HEK293 (cell line): ENCODE data around the gene BCS1L.

Experiments used
- ELK4 ChIP-seq: IDR thresholded peaks from 2 replicates; pipeline ENCODE4 v1.6.1; 2011; ENCODE audit warnings: mild to moderate bottlenecking, low read depth, low read length, borderline replicate concordance
- GLIS1 ChIP-seq: fragments of 450-650 bp; formaldehyde crosslinking; IDR thresholded peaks from 2 replicates; pipeline ENCODE4 v1.5.1; 2016; ENCODE audit warnings: missing biosample characterization, missing genetic modification characterization
- HOXA7 ChIP-seq: sonication (generic); formaldehyde crosslinking; IDR thresholded peaks from 2 replicates; pipeline ENCODE4 v1.8.1; 2022; ENCODE audit warnings: missing genetic modification reagents, borderline replicate concordance
- KLF17 ChIP-seq: fragments of 450-650 bp; formaldehyde crosslinking; IDR thresholded peaks from 2 replicates; pipeline ENCODE4 v1.5.1; 2016; ENCODE audit warnings: missing biosample characterization, missing genetic modification characterization
- KLF7 ChIP-seq: fragments of 450-650 bp; formaldehyde crosslinking; IDR thresholded peaks from 2 replicates; pipeline ENCODE4 v1.5.1; 2016; ENCODE audit warnings: missing biosample characterization, missing genetic modification characterization, borderline replicate concordance
- REPIN1 ChIP-seq: fragments of 450-650 bp; formaldehyde crosslinking; IDR thresholded peaks from 2 replicates; pipeline ENCODE4 v1.5.1; 2017; ENCODE audit warnings: missing biosample characterization, missing genetic modification characterization, low read depth
- ZBTB1 ChIP-seq: fragments of 450-650 bp; formaldehyde crosslinking; IDR thresholded peaks from 2 replicates; pipeline ENCODE4 v1.5.1; 2016; ENCODE audit warnings: missing biosample characterization, missing genetic modification characterization
- ZBTB10 ChIP-seq: fragments of 450-650 bp; formaldehyde crosslinking; IDR thresholded peaks from 2 replicates; pipeline ENCODE4 v1.5.1; 2016; ENCODE audit warnings: missing biosample characterization, missing genetic modification characterization
- ZBTB11 ChIP-seq: fragments of 450-650 bp; formaldehyde crosslinking; conservative IDR thresholded peaks from 2 replicates; pipeline ENCODE4 v1.5.1; 2016; ENCODE audit warnings: low read depth, missing biosample characterization, missing genetic modification characterization
- ZBTB17 ChIP-seq: fragments of 450-650 bp; formaldehyde crosslinking; IDR thresholded peaks from 2 replicates; pipeline ENCODE4 v1.5.1; 2016; ENCODE audit warnings: missing biosample characterization, missing genetic modification characterization
- ZBTB26 ChIP-seq: fragments of 450-650 bp; formaldehyde crosslinking; optimal IDR thresholded peaks from 2 replicates; pipeline ENCODE3; 2016; ENCODE audit warnings: missing biosample characterization, mild to moderate bottlenecking, missing genetic modification characterization
- ZBTB6 ChIP-seq: fragments of 450-650 bp; formaldehyde crosslinking; IDR thresholded peaks from 2 replicates; pipeline ENCODE4 v1.5.1; 2017; ENCODE audit warnings: missing biosample characterization, missing genetic modification characterization
- ZFHX2 ChIP-seq: fragments of 450-650 bp; formaldehyde crosslinking; conservative IDR thresholded peaks from 2 replicates; pipeline ENCODE4 v1.5.1; 2016; ENCODE audit warnings: missing biosample characterization, missing genetic modification characterization
- ZNF121 ChIP-seq: fragments of 450-650 bp; formaldehyde crosslinking; IDR thresholded peaks from 2 replicates; pipeline ENCODE4 v1.5.1; 2016; ENCODE audit warnings: missing biosample characterization, missing genetic modification characterization
- ZNF311 ChIP-seq: fragments of 450-650 bp; formaldehyde crosslinking; IDR thresholded peaks from 2 replicates; pipeline ENCODE4 v1.5.1; 2017; ENCODE audit warnings: missing biosample characterization, missing genetic modification characterization, borderline replicate concordance
- ZNF394 ChIP-seq: fragments of 450-650 bp; formaldehyde crosslinking; IDR thresholded peaks from 2 replicates; pipeline ENCODE4 v1.5.1; 2016; ENCODE audit warnings: missing biosample characterization, missing genetic modification characterization, mild to moderate bottlenecking, moderate library complexity, borderline replicate concordance
- ZNF518A ChIP-seq: fragments of 450-650 bp; formaldehyde crosslinking; conservative IDR thresholded peaks from 2 replicates; pipeline ENCODE4 v1.5.1; 2016; ENCODE audit warnings: low read depth, missing biosample characterization, missing genetic modification characterization
- ZNF585B ChIP-seq: fragments of 450-650 bp; formaldehyde crosslinking; IDR thresholded peaks from 2 replicates; pipeline ENCODE4 v1.5.1; 2016; ENCODE audit warnings: missing biosample characterization, missing genetic modification characterization
- ZNF747 ChIP-seq: fragments of 450-650 bp; formaldehyde crosslinking; IDR thresholded peaks from 2 replicates; pipeline ENCODE4 v1.5.1; 2016; ENCODE audit warnings: missing biosample characterization, missing genetic modification characterization
- ZNF76 ChIP-seq: fragments of 450-650 bp; formaldehyde crosslinking; IDR thresholded peaks from 2 replicates; pipeline ENCODE4; 2016; ENCODE audit warnings: low read depth, missing biosample characterization, missing genetic modification characterization, borderline replicate concordance
- ZNF843 ChIP-seq: fragments of 450-650 bp; formaldehyde crosslinking; IDR thresholded peaks from 2 replicates; pipeline ENCODE4 v1.5.1; 2016; ENCODE audit warnings: missing biosample characterization, missing genetic modification characterization
- ZXDB ChIP-seq: fragments of 450-650 bp; formaldehyde crosslinking; IDR thresholded peaks from 2 replicates; pipeline ENCODE4 v1.5.1; 2016; ENCODE audit warnings: missing biosample characterization, missing genetic modification characterization

The BCS1L gene

GRCh38 chr2:218659258-218659987 is at the start of gene BCS1L, which contains the start of gene ZNF142 (continued):
- TF ChIP-seq ZNF518A (tag by site-specific recombination), result 0 out of 2 replicates have a peak, but pooled peaks have one; percentile 28
- TF ChIP-seq ZBTB11 (tag by site-specific recombination), result peak; percentile 44; the same call in 1 of the 2 replicates
- peak; percentile 38 for TF ChIP-seq ZBTB26
- TF ChIP-seq ZNF311 (tag by site-specific recombination), result no peak
- TF ChIP-seq ZNF747 (tag by site-specific recombination), result no peak
- 0 out of 2 replicates have a peak, but pooled peaks have one; percentile 33 for TF ChIP-seq REPIN1 (tag by site-specific recombination)
- TF ChIP-seq ZNF585B (tag by site-specific recombination), result no peak
- peak; percentile 94 for TF ChIP-seq ZFHX2 (tag by site-specific recombination)
- TF ChIP-seq ZNF394 (tag by site-specific recombination), result peak; percentile 65; the same call in 1 of the 2 replicates
- TF ChIP-seq KLF17 (tag by site-specific recombination), result 0 out of 2 replicates have a peak, but pooled peaks have one; percentile 27
- peak; percentile 81; the same call in 1 of the 2 replicates for TF ChIP-seq ZBTB10 (tag by site-specific recombination)
- no peak for TF ChIP-seq HOXA7
- TF ChIP-seq ZBTB6 (tag by site-specific recombination), result peak; percentile 83
- no peak for TF ChIP-seq ZNF121 (tag by site-specific recombination)
- TF ChIP-seq ZBTB1 (tag by site-specific recombination), result no peak
- peak; percentile 86 for TF ChIP-seq KLF7 (tag by site-specific recombination)
- peak; percentile 34; the same call in 1 of the 2 replicates for TF ChIP-seq GLIS1 (tag by site-specific recombination)
- TF ChIP-seq ZBTB17 (tag by site-specific recombination), result peak; percentile 83
- TF ChIP-seq ELK4, result no peak
- TF ChIP-seq ZNF843 (tag by site-specific recombination), result no peak
- TF ChIP-seq ZNF76 (tag by site-specific recombination), result peak; percentile 82
- peak; percentile 67 for TF ChIP-seq ZXDB
